NCI-H1417 (cell line): Measurements from ENCODE around the gene RNASE8.

Experiments used
- DNase-seq, 3 experiments: peaks; one replicate each; lab custom pipeline; 2025; lab: John Stamatoyannopoulos, UW

RNASE8 gene

GRCh38 chr14:21072781-21073339 is 15.2 kb downstream of the RNASE8 start:
- DNase-seq: no peak

- no peak for DNase-seq
Measured at GRCh38 chr14:21073921-21074320, 16.3 kb downstream of the RNASE8 start.

DNA sequence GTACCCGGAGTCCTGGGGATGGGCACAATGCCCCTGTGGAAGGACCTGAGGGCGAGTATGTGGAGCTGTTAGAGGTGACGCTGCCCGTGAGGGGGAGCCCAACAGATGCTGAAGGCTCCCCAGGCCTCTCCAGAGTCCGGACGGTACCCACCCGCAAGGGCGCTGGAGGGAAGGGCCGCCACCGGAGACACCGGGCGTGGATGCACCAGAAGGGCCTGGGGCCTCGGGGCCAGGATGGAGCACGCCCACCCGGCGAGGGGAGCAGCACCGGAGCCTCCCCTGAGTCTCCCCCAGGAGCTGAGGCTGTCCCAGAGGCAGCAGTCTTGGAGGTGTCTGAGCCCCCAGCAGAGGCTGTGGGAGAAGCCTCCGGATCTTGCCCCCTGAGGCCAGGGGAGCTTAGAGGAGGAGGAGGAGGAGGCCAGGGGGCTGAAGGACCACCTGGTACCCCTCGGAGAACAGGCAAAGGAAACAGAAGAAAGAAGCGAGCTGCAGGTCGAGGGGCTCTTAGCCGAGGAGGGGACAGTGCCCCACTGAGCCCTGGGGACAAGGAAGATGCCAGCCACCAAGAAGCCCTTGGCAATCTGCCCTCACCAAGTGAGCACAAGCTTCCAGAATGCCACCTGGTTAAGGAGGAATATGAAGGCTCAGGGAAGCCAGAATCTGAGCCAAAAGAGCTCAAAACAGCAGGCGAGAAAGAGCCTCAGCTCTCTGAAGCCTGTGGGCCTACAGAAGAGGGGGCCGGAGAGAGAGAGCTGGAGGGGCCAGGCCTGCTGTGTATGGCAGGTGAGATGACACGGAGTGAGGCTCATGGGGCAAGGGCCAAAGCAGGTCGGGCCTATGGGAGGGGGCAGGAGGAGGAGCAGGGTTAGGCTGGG is 17.0 kb downstream of the RNASE8 start:
- DNase-seq: no peak

GRCh38 chr14:21075719-21076437 is 18.3 kb downstream of the RNASE8 start:
- DNase-seq: no peak

DNA sequence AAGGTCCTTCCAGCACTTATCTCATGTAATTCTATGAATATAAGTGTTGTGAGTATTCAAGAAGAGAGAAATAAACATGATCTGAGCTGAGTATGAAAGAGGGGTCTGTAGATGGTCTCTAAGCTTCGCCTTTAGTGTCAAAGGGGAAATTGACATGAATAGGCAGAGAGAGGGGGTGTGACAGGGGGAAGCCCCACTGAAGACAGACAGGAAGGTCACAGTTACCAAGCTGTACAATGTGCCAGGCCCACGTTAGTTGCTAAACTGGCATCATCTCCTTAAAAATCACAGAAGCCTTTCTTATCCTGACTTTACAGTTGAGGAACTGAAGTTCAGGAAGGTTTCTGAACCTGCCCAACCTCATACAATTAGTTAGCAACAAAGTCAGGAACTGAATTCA is 20.1 kb downstream of the RNASE8 start:
- DNase-seq: no peak

DNA sequence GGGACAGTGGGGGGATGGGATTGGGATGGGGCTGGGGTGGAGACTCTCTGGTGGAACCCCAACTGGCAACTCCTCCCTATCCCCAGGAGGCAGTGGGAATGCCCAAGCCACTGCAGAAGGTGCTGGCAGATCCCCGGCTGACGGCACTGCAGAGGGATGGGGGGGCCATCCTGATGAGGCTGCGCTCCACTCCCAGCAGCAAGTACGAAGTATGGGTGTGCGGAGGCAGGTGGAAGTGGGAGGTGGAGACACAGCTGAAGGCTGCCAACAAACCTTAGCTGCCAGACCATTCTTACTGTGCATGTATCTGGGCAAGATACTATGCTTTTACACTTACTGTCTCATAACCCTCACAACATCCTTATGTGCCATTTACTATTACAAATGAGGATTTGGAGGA is 20.7 kb downstream of the RNASE8 start:
- DNase-seq: no peak

GRCh38 chr14:21078726-21079125 is 21.1 kb downstream of the RNASE8 start:
- no peak for DNase-seq

DNA sequence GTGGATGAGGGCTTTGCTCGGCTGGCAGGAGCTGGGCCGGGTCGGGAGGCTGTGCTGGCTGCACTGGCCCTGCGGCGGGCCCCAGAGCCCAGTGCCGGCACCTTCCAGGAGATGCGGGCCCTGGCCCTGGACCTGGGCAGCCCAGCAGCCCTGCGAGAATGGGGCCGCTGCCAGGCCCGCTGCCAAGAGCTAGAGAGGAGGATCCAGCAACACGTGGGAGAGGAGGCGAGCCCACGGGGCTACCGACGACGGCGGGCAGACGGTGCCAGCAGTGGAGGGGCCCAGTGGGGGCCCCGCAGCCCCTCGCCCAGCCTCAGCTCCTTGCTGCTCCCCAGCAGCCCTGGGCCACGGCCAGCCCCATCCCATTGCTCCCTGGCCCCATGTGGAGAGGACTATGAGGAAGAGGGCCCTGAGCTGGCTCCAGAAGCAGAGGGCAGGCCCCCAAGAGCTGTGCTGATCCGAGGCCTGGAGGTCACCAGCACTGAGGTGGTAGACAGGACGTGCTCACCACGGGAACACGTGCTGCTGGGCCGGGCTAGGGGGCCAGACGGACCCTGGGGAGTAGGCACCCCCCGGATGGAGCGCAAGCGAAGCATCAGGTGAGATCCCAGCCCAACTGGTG is 24.0 kb downstream of the RNASE8 start:
- DNase-seq: no peak

DNA sequence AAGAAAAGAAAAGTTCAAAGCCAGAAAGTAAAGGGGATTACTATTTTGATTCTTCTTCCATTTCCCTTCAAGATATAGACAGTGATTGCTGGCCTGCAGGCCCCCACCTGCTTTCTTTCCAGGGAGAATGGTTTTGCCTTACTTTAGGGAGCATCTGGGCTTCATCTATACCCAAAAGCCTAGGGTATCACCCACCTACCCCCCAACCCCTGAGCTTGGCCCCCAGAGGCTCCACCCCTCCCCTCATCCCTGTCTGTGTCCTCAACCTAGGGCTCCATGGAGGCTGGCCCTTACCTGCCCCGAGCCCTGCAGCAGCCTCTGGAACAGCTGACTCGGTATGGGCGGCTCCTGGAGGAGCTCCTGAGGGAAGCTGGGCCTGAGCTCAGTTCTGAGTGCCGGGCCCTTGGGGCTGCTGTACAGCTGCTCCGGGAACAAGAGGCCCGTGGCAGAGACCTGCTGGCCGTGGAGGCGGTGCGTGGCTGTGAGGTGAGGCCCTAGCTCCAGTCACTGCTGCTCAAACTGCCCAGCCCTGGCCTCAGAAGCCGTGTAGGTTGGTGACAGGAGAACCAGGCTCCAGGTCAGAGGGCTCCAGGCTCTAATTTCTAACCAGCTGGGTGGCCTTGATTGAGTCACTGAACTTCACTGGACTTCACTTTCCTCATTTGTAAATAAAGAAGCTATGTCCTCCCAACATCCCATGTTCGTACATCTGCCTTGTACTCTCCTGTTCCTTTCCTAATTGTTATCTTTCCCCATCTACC is 26.1 kb downstream of the RNASE8 start:
- DNase-seq: no peak

- DNase-seq: no peak
Measured at GRCh38 chr14:21084396-21084795, 26.8 kb downstream of the RNASE8 start.

GRCh38 chr14:21084998-21085853 is 27.6 kb downstream of the RNASE8 start:
- DNase-seq: peak in 1 of 3 experiments; percentile 37

DNA sequence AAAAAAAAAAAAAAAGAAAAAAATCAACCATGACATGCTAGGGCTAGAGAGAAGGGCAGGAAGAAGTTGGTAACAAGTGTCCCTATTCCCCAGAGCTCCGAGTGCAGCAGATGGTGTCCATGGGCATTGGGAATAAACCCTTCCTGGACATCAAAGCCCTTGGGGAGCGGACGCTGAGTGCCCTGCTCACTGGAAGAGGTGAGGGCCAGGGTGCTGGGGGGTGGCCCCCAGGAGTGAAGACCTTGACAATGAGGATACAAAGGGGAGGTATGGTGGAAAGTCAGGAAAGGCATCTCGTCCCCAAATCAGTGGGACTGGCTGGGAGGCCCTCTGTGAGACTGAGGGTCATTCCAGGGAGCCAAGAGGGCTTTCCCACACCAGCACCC is 29.3 kb downstream of the RNASE8 start:
- DNase-seq: peak in 1 of 3 experiments; percentile 33

GRCh38 chr14:21087294-21088091 is 29.9 kb downstream of the RNASE8 start:
- peak; percentile 47 to 95 (median 83) for DNase-seq

DNA sequence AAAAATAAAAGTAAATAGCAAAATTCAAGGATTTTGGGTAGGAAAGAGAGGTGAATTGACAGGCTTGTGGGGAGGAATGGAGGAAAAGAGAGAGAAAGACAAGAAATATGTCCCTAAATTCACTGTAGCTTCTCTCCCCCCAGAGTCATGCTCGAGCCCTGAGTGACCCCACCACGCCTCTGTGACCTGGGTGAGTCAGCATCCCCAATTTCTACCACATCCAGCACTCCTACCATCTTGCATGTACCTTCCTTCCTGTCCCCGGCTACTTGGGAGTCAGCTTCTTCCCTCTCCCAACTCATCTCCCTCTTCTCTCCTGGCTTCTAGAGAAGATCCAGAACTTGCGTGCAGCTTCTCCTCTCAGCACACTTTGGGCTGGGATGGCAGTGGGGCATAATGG is 31.1 kb downstream of the RNASE8 start:
- no peak for DNase-seq

DNA sequence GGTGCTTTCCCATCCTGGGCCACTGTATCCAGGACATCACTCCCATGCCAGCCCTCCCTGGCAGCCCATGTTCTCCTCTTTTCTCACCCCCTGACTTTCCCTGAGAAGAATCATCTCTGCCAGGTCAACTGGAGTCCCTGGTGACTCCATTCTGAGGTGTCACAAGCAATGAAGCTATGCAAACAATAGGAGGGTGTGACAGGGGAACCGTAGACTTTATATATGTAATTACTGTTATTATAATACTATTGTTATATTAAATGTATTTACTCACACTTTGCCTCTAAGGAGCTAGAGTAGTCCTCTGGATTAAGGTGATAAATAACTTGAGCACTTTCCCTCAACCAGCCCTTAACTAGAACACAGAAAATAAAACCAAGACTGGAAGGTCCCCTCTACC is 31.6 kb downstream of the RNASE8 start:
- DNase-seq: peak in 1 of 3 experiments; percentile 27

DNA sequence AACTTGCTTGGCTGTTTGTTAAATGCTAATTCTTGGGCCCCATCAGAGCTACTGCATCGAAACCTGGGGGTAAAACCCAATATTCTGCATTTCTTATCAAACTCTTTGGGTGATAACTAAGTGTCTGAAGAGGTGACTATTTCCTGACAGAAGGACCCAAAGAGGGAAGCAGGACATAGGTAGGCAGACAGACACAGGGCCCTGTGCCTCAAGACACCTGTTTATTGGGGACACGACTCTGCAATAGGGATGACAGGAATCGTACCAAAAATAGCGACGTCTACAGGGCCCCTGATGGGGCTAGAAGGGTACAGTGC is 32.2 kb downstream of the RNASE8 start:
- DNase-seq: no peak

DNA sequence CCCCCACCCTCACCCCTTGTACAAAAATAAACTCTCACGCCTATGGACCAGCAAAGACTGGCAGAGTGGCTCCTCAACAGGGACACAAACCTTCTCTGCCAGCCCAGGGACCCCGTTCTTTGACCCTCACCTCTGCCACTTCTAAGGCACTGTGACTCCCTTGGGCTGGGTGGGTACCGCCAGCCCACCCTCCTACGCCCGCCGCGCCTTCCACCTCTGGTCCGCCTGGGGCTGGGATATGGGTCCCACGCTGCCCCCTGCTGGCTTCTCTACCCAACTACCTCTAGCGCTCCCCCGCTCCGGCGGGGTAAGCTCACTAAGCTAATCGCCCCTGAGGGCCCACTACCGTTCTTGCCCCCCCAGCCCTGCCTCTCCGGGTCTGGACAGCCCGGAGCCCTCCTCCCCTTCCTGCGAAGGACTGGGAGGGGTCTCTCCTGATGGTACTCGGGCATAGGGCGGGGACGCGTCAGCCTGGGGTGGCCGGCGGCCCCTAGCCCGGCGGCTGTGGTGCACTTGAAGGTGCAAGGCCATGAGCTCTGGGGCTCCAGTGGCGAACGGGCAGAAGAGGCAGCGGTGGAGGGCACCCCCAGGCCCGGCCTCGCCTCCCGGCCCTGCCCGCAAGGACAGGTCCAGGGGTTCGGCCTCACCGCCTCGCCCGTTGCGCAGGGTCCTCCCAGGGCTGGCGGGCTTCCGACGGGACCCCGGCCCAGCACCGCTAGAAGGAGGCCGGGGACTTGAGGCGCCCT is 32.7 kb downstream of the RNASE8 start:
- DNase-seq: peak in 1 of 3 experiments; percentile 11

DNA sequence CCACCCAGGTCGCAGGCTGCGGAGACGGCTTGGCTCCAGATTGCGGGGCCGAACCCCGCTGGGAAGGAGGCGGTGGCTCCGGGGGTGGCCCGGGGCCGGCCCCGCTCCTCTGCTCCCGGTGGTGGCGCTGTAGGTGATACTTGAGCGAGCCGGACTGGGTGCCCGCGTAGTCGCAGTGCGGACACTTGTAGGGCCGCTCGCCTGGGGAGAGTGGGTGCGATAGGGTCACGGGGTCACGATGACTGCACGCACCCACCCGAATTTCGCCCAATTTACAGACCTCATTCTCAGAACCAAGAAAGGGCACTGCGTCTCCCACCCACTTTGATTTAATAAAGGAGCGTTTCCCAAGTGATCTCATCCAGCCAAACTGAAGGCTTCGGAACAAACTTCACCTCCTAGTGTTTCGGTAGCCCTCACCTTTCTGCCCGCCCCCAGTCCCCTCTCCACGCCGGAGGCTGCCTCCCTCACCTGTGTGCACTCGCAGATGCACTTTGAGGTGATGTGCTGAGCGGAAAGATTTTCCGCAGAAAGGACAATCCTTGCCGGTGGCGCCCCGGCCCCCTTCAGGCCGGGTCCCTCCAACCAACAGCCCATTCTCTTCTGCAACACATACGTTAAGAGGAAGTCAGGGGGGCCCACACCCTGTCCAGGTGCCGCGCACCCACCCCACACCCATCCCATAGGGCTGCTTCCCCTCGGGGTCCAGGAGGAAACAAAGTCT is 33.5 kb downstream of the RNASE8 start:
- no peak for DNase-seq

GRCh38 chr14:21091821-21092272 is 34.2 kb downstream of the RNASE8 start:
- no peak for DNase-seq
